ENCODE data around the gene DGKI.

DNA sequence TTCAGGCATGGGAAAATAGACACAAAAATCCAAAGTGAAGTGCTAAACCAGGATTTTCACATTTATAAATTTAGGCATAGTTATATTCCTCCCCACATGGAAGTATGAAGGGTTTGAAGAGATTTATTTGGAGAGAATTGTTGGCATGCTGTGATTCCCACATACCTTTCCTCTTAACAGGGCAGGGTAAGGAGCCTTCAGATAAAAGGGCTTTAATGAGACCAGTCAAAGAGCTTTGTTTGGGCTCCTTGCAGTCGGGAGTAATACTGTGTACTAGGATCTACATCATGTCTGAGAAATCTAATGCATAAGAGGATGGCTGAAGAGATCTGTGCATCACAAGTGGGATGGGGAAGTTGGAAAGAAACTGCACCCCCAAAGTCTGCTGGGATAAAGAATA is 362.4 kb downstream of the DGKI start:
- TF ChIP-seq, protein P1, sequence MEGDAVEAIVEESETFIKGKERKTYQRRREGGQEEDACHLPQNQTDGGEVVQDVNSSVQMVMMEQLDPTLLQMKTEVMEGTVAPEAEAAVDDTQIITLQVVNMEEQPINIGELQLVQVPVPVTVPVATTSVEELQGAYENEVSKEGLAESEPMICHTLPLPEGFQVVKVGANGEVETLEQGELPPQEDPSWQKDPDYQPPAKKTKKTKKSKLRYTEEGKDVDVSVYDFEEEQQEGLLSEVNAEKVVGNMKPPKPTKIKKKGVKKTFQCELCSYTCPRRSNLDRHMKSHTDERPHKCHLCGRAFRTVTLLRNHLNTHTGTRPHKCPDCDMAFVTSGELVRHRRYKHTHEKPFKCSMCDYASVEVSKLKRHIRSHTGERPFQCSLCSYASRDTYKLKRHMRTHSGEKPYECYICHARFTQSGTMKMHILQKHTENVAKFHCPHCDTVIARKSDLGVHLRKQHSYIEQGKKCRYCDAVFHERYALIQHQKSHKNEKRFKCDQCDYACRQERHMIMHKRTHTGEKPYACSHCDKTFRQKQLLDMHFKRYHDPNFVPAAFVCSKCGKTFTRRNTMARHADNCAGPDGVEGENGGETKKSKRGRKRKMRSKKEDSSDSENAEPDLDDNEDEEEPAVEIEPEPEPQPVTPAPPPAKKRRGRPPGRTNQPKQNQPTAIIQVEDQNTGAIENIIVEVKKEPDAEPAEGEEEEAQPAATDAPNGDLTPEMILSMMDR (IDR thresholded peaks at IDR 0.05; ENCODE audit: insufficient read depth, low read length, poor library complexity, severe bottlenecking): no peak
- no peak for TF ChIP-seq EZH2phosphoT487 (conservative IDR thresholded peaks at IDR 0.05; ENCODE audit: low read length)
